CD14-positive monocyte (primary cell): Measurements from ENCODE around the gene MED13L. TPM values are rescaled to one million over a fixed set of nuclear protein-coding genes. Genes with fewer than 3 reads are reported as not detected.

Experiments
- DNase-seq, 3 donors: peaks; one replicate each; pipeline ENCODE4 v3.0.0-alpha.2; 2011 to 2022
- H2AFZ ChIP-seq: 2 replicates; pipeline ENCODE4 v1.6.0; 2012; ENCODE audit warnings: mild to moderate bottlenecking, low read depth, low read length, inconsistent platforms; ENCODE audit not compliant: insufficient read depth, poor library complexity, severe bottlenecking
- H3K27ac ChIP-seq, 2 donors: 1 replicate in 1 of 2; 2 replicates in 1 of 2; pipeline ENCODE4 v1.5.1; 2012 to 2013; ENCODE audit warnings: low read length in 2 of 2, control low read depth in 1 of 2, inconsistent platforms in 1 of 2, low read depth in 1 of 2, mild to moderate bottlenecking in 1 of 2
- H3K27me3 ChIP-seq, 2 donors: one replicate each; pipeline versions ENCODE4 v1.6.0 to v1.6.1; 2011 to 2013; ENCODE audit warnings: low read length in 2 of 2; ENCODE audit not compliant: control insufficient read depth in 2 of 2, insufficient read depth in 2 of 2
- H3K36me3 ChIP-seq, 2 donors: replicated peaks in 1 of 2; 1 replicate in 1 of 2; 2 replicates in 1 of 2; pipeline versions ENCODE4 v1.5.1 to v1.6.1; 2012 to 2013; ENCODE audit warnings: low read length in 2 of 2, control low read depth in 1 of 2, inconsistent platforms in 1 of 2, mild to moderate bottlenecking in 1 of 2; ENCODE audit not compliant: insufficient read depth in 2 of 2, control insufficient read depth in 1 of 2
- H3K4me1 ChIP-seq, 2 donors: 1 replicate in 1 of 2; 2 replicates in 1 of 2; pipeline versions ENCODE4 v1.5.1 to v1.6.1; 2012 to 2013; ENCODE audit warnings: low read length in 2 of 2, control low read depth in 1 of 2, inconsistent platforms in 1 of 2, mild to moderate bottlenecking in 1 of 2, moderate library complexity in 1 of 2; ENCODE audit not compliant: insufficient read depth in 2 of 2, control insufficient read depth in 1 of 2
- H3K4me2 ChIP-seq: replicated peaks from 2 replicates; pipeline ENCODE3; 2012; ENCODE audit warnings: low read length, moderate library complexity, mild to moderate bottlenecking; ENCODE audit not compliant: poor library complexity, severe bottlenecking; ENCODE audit errors: extremely low read depth
- H3K4me3 ChIP-seq, 3 experiments: fragments of 200-600 bp in 1 of 3; sonication (generic) in 1 of 3; replicated peaks in 1 of 3; 1 replicate in 2 of 3; 2 replicates in 1 of 3; pipeline ENCODE4 v1.5.1; 2011 to 2013; ENCODE audit warnings: low read length in 3 of 3, mild to moderate bottlenecking in 3 of 3, control low read depth in 2 of 3, low read depth in 2 of 3, inconsistent platforms in 1 of 3, moderate library complexity in 1 of 3
- H3K79me2 ChIP-seq: 2 replicates; pipeline ENCODE4 v1.6.0; 2012; ENCODE audit warnings: mild to moderate bottlenecking, control low read depth, inconsistent platforms, low read length, moderate library complexity; ENCODE audit not compliant: insufficient read depth
- H3K9ac ChIP-seq: 2 replicates; pipeline ENCODE4 v1.6.0; 2017; ENCODE audit warnings: low read length, mild to moderate bottlenecking; ENCODE audit not compliant: insufficient read depth, poor library complexity, severe bottlenecking
- H3K9me3 ChIP-seq, 2 donors: replicated peaks in 1 of 2; 1 replicate in 1 of 2; 2 replicates in 1 of 2; pipeline versions ENCODE4 v1.5.1 to v1.6.1; 2012 to 2013; ENCODE audit warnings: low read length in 2 of 2, control low read depth in 1 of 2; ENCODE audit not compliant: control insufficient read depth in 1 of 2, insufficient read depth in 1 of 2
- H4K20me1 ChIP-seq: 2 replicates; pipeline ENCODE4 v1.6.0; 2012; ENCODE audit warnings: mild to moderate bottlenecking, low read length, control low read depth, moderate library complexity; ENCODE audit not compliant: insufficient read depth
- H3K27ac Mint-ChIP-seq, 7 donors: one replicate each; pipeline ENCODE4 v1.8.0; 2020; ENCODE audit warnings: mild to moderate bottlenecking in 7 of 7, mixed read lengths in 7 of 7, moderate library complexity in 6 of 7, inconsistent platforms in 2 of 7
- H3K27me3 Mint-ChIP-seq, 3 donors: one replicate each; pipeline ENCODE4 v1.8.0; 2021 to 2022; ENCODE audit warnings: low read depth in 3 of 3, mild to moderate bottlenecking in 3 of 3, mixed read lengths in 3 of 3, moderate library complexity in 3 of 3, inconsistent platforms in 1 of 3
- H3K36me3 Mint-ChIP-seq, 2 donors: one replicate each; pipeline ENCODE4 v1.8.0; 2020; ENCODE audit warnings: mixed read lengths in 2 of 2, inconsistent platforms in 1 of 2, mild to moderate bottlenecking in 1 of 2
- H3K4me1 Mint-ChIP-seq: one replicate; pipeline ENCODE4 v1.8.0; 2020; ENCODE audit warnings: mild to moderate bottlenecking, mixed read lengths
- H3K4me3 Mint-ChIP-seq, 2 donors: one replicate each; pipeline ENCODE4 v1.8.0; 2020; ENCODE audit warnings: mild to moderate bottlenecking in 2 of 2, mixed read lengths in 2 of 2, moderate library complexity in 1 of 2
- H3K9me3 Mint-ChIP-seq, 7 donors: one replicate each; pipeline ENCODE4 v1.8.0; 2020 to 2022; ENCODE audit warnings: mixed read lengths in 7 of 7, mild to moderate bottlenecking in 6 of 7, moderate library complexity in 6 of 7, inconsistent platforms in 2 of 7
- WGBS: methylation state at CpG from one replicate; pipeline ENCODE4 v1.1.5; 2013; ENCODE audit warnings: missing lambda C conversion rate; ENCODE audit not compliant: insufficient coverage; 5-methylcytosine and 5-hydroxymethylcytosine counted together
- intact Hi-C, 2 donors: fragments of 100-400 bp; cut with micrococcal nuclease; formaldehyde crosslinking; loops; one replicate each; pipeline versions ENCODE4 v1.15.0 to v1.15.1; 2023
- polyA plus RNA-seq, 3 donors: library from polyadenylated mRNA; depleted of rRNA in 1 of 3; unstranded in 2 of 3; stranded (reverse) in 1 of 3; fragments of 300-500 nt in 2 of 3; fragments of >200 nt in 1 of 3; fragmentation: Illumina TruSeq in 2 of 3; gene quantifications; 1 replicate in 2 of 3; 2 replicates in 1 of 3; pipeline ENCODE4 v1.2.3, GENCODE V29; 2012 to 2021
- TF ChIP-seq, protein P1 (sequence below): fragments of 200-600 bp; IDR thresholded peaks from one replicate; pipeline ENCODE4 v1.8.0; 2022; ENCODE audit warnings: antibody characterized with exemption, mild to moderate bottlenecking

The MED13L gene
- polyA plus RNA-seq, 3 donors = 4.4 to 42.0 (median 7.5) TPM

DNA sequence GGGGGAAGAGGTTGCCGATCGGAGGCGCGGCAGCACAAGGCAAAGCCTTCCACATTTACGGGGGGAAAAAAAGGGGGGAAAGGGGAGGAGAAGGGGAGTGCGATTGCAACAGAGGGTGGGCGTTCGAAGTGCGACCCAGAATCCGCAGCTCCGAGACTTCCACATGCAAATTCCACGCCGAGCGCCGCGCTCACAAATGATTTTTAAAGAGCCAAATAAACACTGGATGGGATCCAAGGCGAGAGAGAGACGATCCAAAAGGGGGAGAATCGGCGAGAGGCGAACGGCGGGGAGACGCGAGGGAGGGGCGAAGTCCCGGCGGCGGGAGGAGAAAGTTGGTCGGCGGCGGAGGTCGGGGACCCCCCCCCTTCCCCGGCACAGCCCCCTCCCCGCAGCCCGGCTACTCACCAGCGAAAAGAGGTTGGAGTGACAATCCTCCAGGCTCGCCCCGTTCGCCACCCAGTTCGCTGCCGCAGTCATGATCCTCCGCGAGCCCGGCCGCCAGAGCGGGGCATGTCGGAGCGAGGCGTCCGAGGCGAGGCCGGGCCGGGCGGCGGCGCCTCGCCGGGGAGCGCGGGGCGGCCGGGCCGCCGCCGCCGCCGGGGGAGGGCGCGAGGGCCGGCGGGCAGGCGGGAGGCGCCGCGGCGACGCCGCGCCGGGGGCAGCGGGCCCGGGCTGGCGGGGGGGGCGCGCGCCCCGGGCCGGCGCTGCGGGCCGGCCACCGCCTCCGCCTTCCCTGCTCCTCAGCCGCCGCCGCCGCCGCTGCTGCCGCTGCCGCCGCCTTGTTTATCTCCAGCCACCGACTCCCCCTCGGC is 634 bp downstream of the MED13L start:
- H3K27me3 Mint-ChIP-seq = peaks cover 0 to 1% (median 1%) of the 10 kb centered on the region in 3 donors
- no peaks in the 10 kb centered on the region for H3K9me3 Mint-ChIP-seq
- peak; percentile 49 to 69 (median 62) for DNase-seq
- intact Hi-C loops = loop anchor here (5.0 to 10.0 kb wide), 4 partner anchors 128 to 318 kb away; partner anchors contain the start of gene MAP1LC3B2 (in 1 of the 2)
- H3K4me1 ChIP-seq = peaks cover 49 to 76% of the 10 kb centered on the region in 2 donors
- peak overlapping the region; percentile 90 for H3K9ac ChIP-seq
- TF ChIP-seq, protein P1, sequence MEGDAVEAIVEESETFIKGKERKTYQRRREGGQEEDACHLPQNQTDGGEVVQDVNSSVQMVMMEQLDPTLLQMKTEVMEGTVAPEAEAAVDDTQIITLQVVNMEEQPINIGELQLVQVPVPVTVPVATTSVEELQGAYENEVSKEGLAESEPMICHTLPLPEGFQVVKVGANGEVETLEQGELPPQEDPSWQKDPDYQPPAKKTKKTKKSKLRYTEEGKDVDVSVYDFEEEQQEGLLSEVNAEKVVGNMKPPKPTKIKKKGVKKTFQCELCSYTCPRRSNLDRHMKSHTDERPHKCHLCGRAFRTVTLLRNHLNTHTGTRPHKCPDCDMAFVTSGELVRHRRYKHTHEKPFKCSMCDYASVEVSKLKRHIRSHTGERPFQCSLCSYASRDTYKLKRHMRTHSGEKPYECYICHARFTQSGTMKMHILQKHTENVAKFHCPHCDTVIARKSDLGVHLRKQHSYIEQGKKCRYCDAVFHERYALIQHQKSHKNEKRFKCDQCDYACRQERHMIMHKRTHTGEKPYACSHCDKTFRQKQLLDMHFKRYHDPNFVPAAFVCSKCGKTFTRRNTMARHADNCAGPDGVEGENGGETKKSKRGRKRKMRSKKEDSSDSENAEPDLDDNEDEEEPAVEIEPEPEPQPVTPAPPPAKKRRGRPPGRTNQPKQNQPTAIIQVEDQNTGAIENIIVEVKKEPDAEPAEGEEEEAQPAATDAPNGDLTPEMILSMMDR = no peak
- H3K27me3 ChIP-seq = no peaks in the 10 kb centered on the region
- H3K4me2 ChIP-seq = peak overlapping the region; percentile 82
- H3K27ac ChIP-seq = peak overlapping the region; percentile 86 to 94
- peaks cover 4 to 6% of the 10 kb centered on the region in 2 donors for H3K36me3 Mint-ChIP-seq
- no peaks in the 10 kb centered on the region for H3K36me3 ChIP-seq
- under 1% methylated on average over 77 of the region's 104 CpGs for WGBS
- peak overlapping the region; percentile 83 to 98 (median 94) for H3K4me3 ChIP-seq
- H3K4me1 Mint-ChIP-seq = peaks cover 64% of the 10 kb centered on the region
- no peaks in the 10 kb centered on the region for H3K9me3 ChIP-seq
- peaks cover 48% of the 10 kb centered on the region for H4K20me1 ChIP-seq
- H3K79me2 ChIP-seq = peaks cover 74% of the 10 kb centered on the region
- peak overlapping the region; percentile 93 to 99 for H3K4me3 Mint-ChIP-seq
- peak overlapping the region; percentile 52 for H2AFZ ChIP-seq
- peak overlapping the region; percentile 95 to 98 (median 96) for H3K27ac Mint-ChIP-seq

DNA sequence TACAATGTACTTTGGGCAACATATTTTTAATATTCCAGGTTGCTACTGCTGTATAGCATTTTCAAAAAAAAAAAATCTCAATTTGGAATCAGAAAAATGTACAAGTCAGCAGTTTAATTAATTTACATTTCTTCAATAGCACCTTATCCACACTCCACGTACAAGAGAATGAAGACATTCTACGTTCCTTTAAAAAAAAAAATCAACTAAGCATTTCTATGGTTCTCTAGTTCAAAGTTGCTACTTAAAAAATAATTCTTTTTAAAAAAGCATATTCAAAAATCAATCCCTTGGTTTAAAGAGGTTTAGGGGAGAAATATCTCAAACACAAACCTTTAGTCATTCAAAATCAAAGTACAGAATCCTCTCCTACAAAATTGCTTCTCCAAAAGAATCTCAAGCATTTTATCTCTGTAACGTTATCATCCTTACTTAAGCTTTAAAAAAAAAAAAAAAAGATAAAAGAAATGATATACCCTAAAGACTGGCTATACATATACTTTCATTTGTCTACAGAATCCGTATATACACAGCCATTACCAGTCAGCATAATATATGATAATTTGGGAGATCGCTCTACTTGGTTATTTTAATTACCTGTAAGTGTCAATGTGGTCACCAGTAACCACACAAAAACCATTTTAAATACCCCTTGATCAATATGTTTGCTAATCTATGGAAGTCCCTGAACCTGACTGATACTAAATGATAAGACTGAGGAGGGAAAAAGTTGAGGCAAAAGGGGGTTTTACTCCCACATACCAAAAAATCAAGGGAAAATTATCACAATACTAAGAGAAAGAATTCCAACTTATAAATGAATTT is 2.7 kb downstream of the MED13L start:
- peaks cover 86% of the 10 kb centered on the region for H3K79me2 ChIP-seq
- TF ChIP-seq, protein P1 = peak; percentile 16
- peaks cover 69% of the 10 kb centered on the region for H4K20me1 ChIP-seq
- H3K36me3 ChIP-seq = no peaks in the 10 kb centered on the region
- peak overlapping the region; percentile 93 to 99 for H3K4me3 Mint-ChIP-seq
- no peaks in the 10 kb centered on the region for H3K27me3 ChIP-seq
- WGBS = no CpG with 5 or more reads among the region's 5 CpGs
- peak overlapping the region; percentile 6 to 98 (median 94) for H3K4me3 ChIP-seq
- peaks cover 56% of the 10 kb centered on the region for H3K4me1 Mint-ChIP-seq
- peak overlapping the region in 2 of 7 donors; percentile 57 to 95 for H3K27ac Mint-ChIP-seq
- H3K36me3 Mint-ChIP-seq = peaks cover 4 to 8% of the 10 kb centered on the region in 2 donors
- H3K9me3 ChIP-seq = no peaks in the 10 kb centered on the region
- H3K4me2 ChIP-seq = peak overlapping the region; percentile 82
- peaks cover 0 to 2% (median 0%) of the 10 kb centered on the region in 7 donors for H3K9me3 Mint-ChIP-seq
- intact Hi-C loops = loop anchor here (5.0 to 10.0 kb wide), 4 partner anchors 130 to 320 kb away; partner anchors contain the start of gene MAP1LC3B2 (in 1 of the 2)
- peak overlapping the region; percentile 9 for H3K9ac ChIP-seq
- H3K27ac ChIP-seq = no peak overlapping the region
- H2AFZ ChIP-seq = no peak overlapping the region
- DNase-seq = no peak
- H3K4me1 ChIP-seq = peaks cover 28 to 61% of the 10 kb centered on the region in 2 donors
- H3K27me3 Mint-ChIP-seq = peaks cover 0 to 1% (median 1%) of the 10 kb centered on the region in 3 donors
